K562 (cell line): ENCODE data around the gene LATS2. TPM values are rescaled to one million over a fixed set of nuclear protein-coding genes. Genes with fewer than 3 reads are reported as not detected.

Experiments used
- ATAC-seq: fragments of 200-7000 bp; cut with Tn5 transposase; 3 replicates; pipeline ENCODE4 v1.9.1; 2020; ENCODE audit warnings: moderate library complexity
- BruUV-seq: library from RNA; stranded (reverse); fragments of 400-500 nt; replicated peaks from 2 replicates; lab custom pipeline; 2021; lab: Mats Ljungman, UMichigan
- CTCF ChIA-PET: fragments of 300-600 bp; formaldehyde crosslinking; extraction: SDS; loops from one replicate; lab custom pipeline; 2021; ENCODE audit warnings: low intra/inter-chr PET ratio; lab: Yijun Ruan, JAX
- POLR2A ChIA-PET: fragments of 300-600, 350-650 bp; sonication (Branson Sonifier 250); formaldehyde crosslinking; extraction: SDS; loops from one replicate; lab custom pipeline; 2021; ENCODE audit warnings: antibody characterized with exemption, inconsistent platforms; lab: Yijun Ruan, JAX
- DNase-seq, 4 experiments: peaks; one replicate each; pipeline versions ENCODE4 v3.0.0 to v3.0.0-alpha.2; 2011 to 2018; ENCODE audit warnings: low spot score in 3 of 4, mixed read lengths in 3 of 4; ENCODE audit errors: extremely low read depth in 1 of 4
- FAIRE-seq: peaks from 2 replicates; lab custom pipeline; 2011; peaks lifted over from hg19 to GRCh38; lab: Jason Lieb, UNC
- H2AFZ ChIP-seq: 2 replicates; pipeline ENCODE4 v1.6.0; 2011; ENCODE audit warnings: low read depth, low read length, control low read depth, inconsistent platforms
- H3K27ac ChIP-seq: fragments of 200-600 bp; 3 replicates; pipeline ENCODE4 v1.8.0; 2011; ENCODE audit warnings: low read depth, mild to moderate bottlenecking, control low read depth, inconsistent platforms, low read length, moderate library complexity, mixed read lengths; ENCODE audit errors: extremely low read depth
- H3K27me3 ChIP-seq, 2 experiments: fragments of 300-600 bp in 1 of 2; 2 replicates in 1 of 2; 3 replicates in 1 of 2; pipeline versions ENCODE4 v1.6.0 to v1.8.0; 2011; ENCODE audit warnings: inconsistent platforms in 2 of 2, low read length in 2 of 2, mild to moderate bottlenecking in 1 of 2, mixed read lengths in 1 of 2, moderate library complexity in 1 of 2; ENCODE audit not compliant: control insufficient read depth in 2 of 2, insufficient read depth in 2 of 2
- H3K36me3 ChIP-seq: fragments of 300-600 bp; 3 replicates; pipeline ENCODE4 v1.8.0; 2011; ENCODE audit warnings: mild to moderate bottlenecking, low read length, inconsistent platforms; ENCODE audit not compliant: control insufficient read depth, insufficient read depth
- H3K4me1 ChIP-seq, 2 experiments: fragments of 200-600 bp in 1 of 2; replicated peaks in 1 of 2; 2 replicates in 1 of 2; 3 replicates in 1 of 2; pipeline versions ENCODE4 v1.5.1 to v1.8.0; 2011; ENCODE audit warnings: inconsistent platforms in 2 of 2, low read length in 2 of 2, mild to moderate bottlenecking in 1 of 2, mixed read lengths in 1 of 2, moderate library complexity in 1 of 2; ENCODE audit not compliant: control insufficient read depth in 2 of 2, insufficient read depth in 2 of 2
- H3K4me2 ChIP-seq: 2 replicates; pipeline ENCODE4 v1.6.1; 2011; ENCODE audit warnings: low read length, control low read depth, inconsistent platforms, mixed read lengths; ENCODE audit not compliant: insufficient read depth
- H3K4me3 ChIP-seq: fragments of 200-600 bp; sonication (generic), shearing (Covaris generic); 2 replicates; pipeline ENCODE4 v1.5.1; 2016; ENCODE audit warnings: control low read depth, inconsistent platforms
- H3K79me2 ChIP-seq: fragments of 200-600 bp; 3 replicates; pipeline ENCODE4 v1.8.0; 2011; ENCODE audit warnings: low read length, inconsistent platforms; ENCODE audit not compliant: control insufficient read depth, insufficient read depth
- H3K9ac ChIP-seq, 2 experiments: 2 replicates each; pipeline versions ENCODE4 v1.6.0 to v1.6.1; 2011; ENCODE audit warnings: low read depth in 2 of 2, low read length in 2 of 2, control low read depth in 1 of 2, inconsistent platforms in 1 of 2, mild to moderate bottlenecking in 1 of 2, mixed read lengths in 1 of 2; ENCODE audit not compliant: insufficient read depth in 1 of 2
- H3K9me1 ChIP-seq: one replicate; pipeline ENCODE4 v1.6.0; 2011; ENCODE audit warnings: inconsistent platforms, mild to moderate bottlenecking, low read length, moderate library complexity; ENCODE audit not compliant: control insufficient read depth, insufficient read depth
- H3K9me3 ChIP-seq: replicated peaks from 2 replicates; pipeline ENCODE4 v1.5.1; 2011; ENCODE audit warnings: low read depth, low read length, inconsistent platforms; ENCODE audit not compliant: control insufficient read depth, insufficient read depth
- H4K20me1 ChIP-seq: replicated peaks from 2 replicates; pipeline ENCODE4 v1.6.1; 2011; ENCODE audit warnings: low read length, inconsistent platforms, mixed read lengths; ENCODE audit not compliant: control insufficient read depth, insufficient read depth
- BRD9 ChIP-seq: fragments of 450-650 bp; IDR thresholded peaks from 2 replicates; pipeline ENCODE4 v1.6.1; 2018; ENCODE audit warnings: low read depth; ENCODE audit not compliant: partially characterized antibody
- CHD4 ChIP-seq: fragments of 200-600 bp; sonication (generic); IDR thresholded peaks from 3 replicates; pipeline ENCODE4 v1.6.1; 2012; ENCODE audit warnings: low read depth, mild to moderate bottlenecking, mixed read lengths, low read length, inconsistent platforms; ENCODE audit not compliant: insufficient read depth, insufficient replicate concordance, poor library complexity, severe bottlenecking
- ELK1 ChIP-seq: sonication (generic); formaldehyde crosslinking; IDR thresholded peaks from 2 replicates; pipeline ENCODE4 v1.8.1; 2022; ENCODE audit warnings: missing genetic modification reagents
- FOXJ3 ChIP-seq: sonication (generic); formaldehyde crosslinking; IDR thresholded peaks from 2 replicates; pipeline ENCODE4 v1.4.0; 2020; ENCODE audit warnings: mild to moderate bottlenecking, missing genetic modification reagents
- HNRNPLL ChIP-seq: fragments of 200-400 bp; formaldehyde crosslinking; IDR thresholded peaks from 2 replicates; pipeline ENCODE4 v1.6.1; 2017; ENCODE audit warnings: low read length, low read depth, mild to moderate bottlenecking; ENCODE audit not compliant: poor library complexity, severe bottlenecking
- NR4A1 ChIP-seq, 2 experiments: fragments of 250-450 bp in 1 of 2; fragments of 450-650 bp in 1 of 2; sonication (Bioruptor Pico) in 1 of 2; IDR thresholded peaks; 2 replicates each; pipeline versions ENCODE4 v1.4.0 to v1.6.1; 2016 to 2020; ENCODE audit warnings: mild to moderate bottlenecking in 2 of 2, missing compliant biosample characterization in 1 of 2, missing genetic modification characterization in 1 of 2, moderate library complexity in 1 of 2
- SIN3B ChIP-seq: fragments of 450-650 bp; IDR thresholded peaks from 2 replicates; pipeline ENCODE4 v1.6.1; 2017; ENCODE audit warnings: low read depth, mild to moderate bottlenecking, moderate library complexity
- SMAD4 ChIP-seq: fragments of 250-450 bp; sonication (Bioruptor Pico); conservative IDR thresholded peaks from 2 replicates; pipeline ENCODE4 v1.8.0; 2021; ENCODE audit warnings: inconsistent platforms, mild to moderate bottlenecking, moderate library complexity
- TRIM25 ChIP-seq: fragments of 450-650 bp; IDR thresholded peaks from 2 replicates; pipeline ENCODE4 v1.7.0; 2016; ENCODE audit warnings: borderline replicate concordance
- ZNF224 ChIP-seq: sonication (generic); formaldehyde crosslinking; IDR thresholded peaks from 2 replicates; pipeline ENCODE4 v1.8.0; 2022; ENCODE audit warnings: mild to moderate bottlenecking, missing genetic modification reagents
- ZNF431 ChIP-seq: sonication (generic); formaldehyde crosslinking; IDR thresholded peaks from 2 replicates; pipeline ENCODE4 v1.8.0; 2022; ENCODE audit warnings: mild to moderate bottlenecking, missing genetic modification reagents
- WGBS: fragments of 100-300 bp; shearing (Covaris generic); methylation state at CpG from one replicate; pipeline ENCODE4 v1.1.6; 2016; ENCODE audit warnings: low coverage, mixed read lengths; ENCODE audit not compliant: insufficient coverage; ENCODE audit errors: missing lambda C conversion rate; 5-methylcytosine and 5-hydroxymethylcytosine counted together
- in situ Hi-C: fragments of 300-500 bp; cut with MboI; formaldehyde crosslinking; loops from 4 replicates; pipeline ENCODE4 v1.15.0; 2018; ENCODE audit warnings: inconsistent platforms, mixed read lengths
- intact Hi-C: fragments of 100-400 bp; cut with micrococcal nuclease; formaldehyde crosslinking; loops from 2 replicates; pipeline ENCODE4 v1.14.2; 2022
- polyA plus RNA-seq, 8 experiments: library from polyadenylated mRNA; depleted of rRNA in 4 of 8; stranded (reverse) in 5 of 8; unstranded in 3 of 8; fragments of >200 nt; fragmentation: Nextera tagmentation in 2 of 8; fragmentation: Illumina TruSeq in 1 of 8; extraction: Ambion mirVana in 2 of 8; extraction: Trizol in 1 of 8; gene quantifications; 2 replicates each; pipeline versions ENCODE4 v1.2.1 to v1.2.3, GENCODE V29; 2011 to 2014; ENCODE audit warnings: inconsistent platforms in 1 of 8, missing spikeins in 1 of 8
- total RNA-seq, 7 experiments: library from RNA; depleted of rRNA in 6 of 7; stranded (reverse); fragments of >200 nt in 6 of 7; fragmentation: Illumina TruSeq in 2 of 7; extraction: Trizol in 2 of 7; gene quantifications; 2 replicates each; pipeline versions ENCODE4 v1.2.1 to v1.2.3, GENCODE V29; 2011 to 2021; ENCODE audit warnings: low replicate concordance in 1 of 7
- TF ChIP-seq, protein P1 (sequence below): sonication (generic); formaldehyde crosslinking; IDR thresholded peaks from 2 replicates; pipeline ENCODE4 v1.8.0; 2022; ENCODE audit warnings: missing genetic modification reagents, mild to moderate bottlenecking, borderline replicate concordance
- TF ChIP-seq, protein P2 (sequence below): fragments of 200-800 bp; sonication (Bioruptor generic); IDR thresholded peaks from 2 replicates; pipeline ENCODE4 v1.6.1; 2017; ENCODE audit warnings: missing genetic modification characterization, missing compliant biosample characterization

The LATS2 gene
- total and polyA plus RNA-seq, 9 of the 15 experiments (the other 6 are each of a cell fraction or from before 2014, with no cell fraction given), result 0.18 to 3.7 (median 0.76) TPM

DNA sequence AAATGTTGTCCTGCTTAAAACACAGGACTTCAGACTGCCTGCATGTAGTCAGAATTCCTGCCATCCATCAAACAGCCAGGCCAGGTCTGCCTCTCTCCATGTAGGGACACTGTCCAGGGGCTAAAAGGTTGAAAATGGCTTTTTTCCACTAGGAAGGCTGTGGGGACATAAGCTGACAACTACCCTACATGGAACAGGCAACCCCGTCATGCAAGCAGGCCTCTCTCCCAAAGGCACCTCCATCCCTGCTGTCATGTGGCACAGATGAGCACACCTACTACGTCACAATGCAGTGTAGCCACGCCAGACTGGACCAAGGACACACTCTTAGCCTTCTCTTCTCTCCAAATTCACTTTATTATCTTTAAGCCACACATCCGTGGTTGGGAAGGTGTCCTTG lies 40.8 kb downstream of the LATS2 start (continued):
- TF ChIP-seq, protein P1, sequence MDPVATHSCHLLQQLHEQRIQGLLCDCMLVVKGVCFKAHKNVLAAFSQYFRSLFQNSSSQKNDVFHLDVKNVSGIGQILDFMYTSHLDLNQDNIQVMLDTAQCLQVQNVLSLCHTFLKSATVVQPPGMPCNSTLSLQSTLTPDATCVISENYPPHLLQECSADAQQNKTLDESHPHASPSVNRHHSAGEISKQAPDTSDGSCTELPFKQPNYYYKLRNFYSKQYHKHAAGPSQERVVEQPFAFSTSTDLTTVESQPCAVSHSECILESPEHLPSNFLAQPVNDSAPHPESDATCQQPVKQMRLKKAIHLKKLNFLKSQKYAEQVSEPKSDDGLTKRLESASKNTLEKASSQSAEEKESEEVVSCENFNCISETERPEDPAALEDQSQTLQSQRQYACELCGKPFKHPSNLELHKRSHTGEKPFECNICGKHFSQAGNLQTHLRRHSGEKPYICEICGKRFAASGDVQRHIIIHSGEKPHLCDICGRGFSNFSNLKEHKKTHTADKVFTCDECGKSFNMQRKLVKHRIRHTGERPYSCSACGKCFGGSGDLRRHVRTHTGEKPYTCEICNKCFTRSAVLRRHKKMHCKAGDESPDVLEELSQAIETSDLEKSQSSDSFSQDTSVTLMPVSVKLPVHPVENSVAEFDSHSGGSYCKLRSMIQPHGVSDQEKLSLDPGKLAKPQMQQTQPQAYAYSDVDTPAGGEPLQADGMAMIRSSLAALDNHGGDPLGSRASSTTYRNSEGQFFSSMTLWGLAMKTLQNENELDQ, result no peak
- TF ChIP-seq, all 486 proteins: peak for 0

DNA sequence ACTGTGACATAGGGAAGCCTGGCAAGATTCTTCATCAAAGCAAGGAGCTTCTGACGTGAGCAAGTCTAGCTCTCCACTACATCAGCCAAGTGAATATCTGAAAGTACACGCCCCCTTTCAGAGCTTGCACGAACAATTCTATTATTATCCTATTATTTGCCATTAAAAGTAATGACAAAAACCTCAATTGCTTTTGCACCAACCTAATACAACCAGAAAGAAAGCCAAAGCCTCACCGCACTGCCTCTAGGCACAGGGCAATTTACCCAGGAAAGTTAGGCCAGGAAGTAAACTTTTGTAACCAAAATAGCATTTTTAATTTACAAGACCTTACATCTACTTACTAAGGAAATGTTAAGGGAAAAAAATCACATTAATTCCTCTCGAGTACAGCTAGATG lies 41.2 kb downstream of the LATS2 start:
- CTCF ChIA-PET, result no interaction called here
- no peaks in the 10 kb centered on the region for H3K79me2 ChIP-seq
- in situ Hi-C loops, result no loop called here
- TF ChIP-seq CHD4, result no peak
- TF ChIP-seq FOXJ3, result no peak
- TF ChIP-seq SIN3B, result no peak
- TF ChIP-seq NR4A1 (CRISPR knock-in tag; IDR thresholded peaks at IDR 0.05), result no peak
- no peak for TF ChIP-seq NR4A1 (tag; IDR thresholded peaks at IDR 0.05)
- no peak for TF ChIP-seq ZNF224
- no peak for TF ChIP-seq BRD9
- TF ChIP-seq, protein P2, sequence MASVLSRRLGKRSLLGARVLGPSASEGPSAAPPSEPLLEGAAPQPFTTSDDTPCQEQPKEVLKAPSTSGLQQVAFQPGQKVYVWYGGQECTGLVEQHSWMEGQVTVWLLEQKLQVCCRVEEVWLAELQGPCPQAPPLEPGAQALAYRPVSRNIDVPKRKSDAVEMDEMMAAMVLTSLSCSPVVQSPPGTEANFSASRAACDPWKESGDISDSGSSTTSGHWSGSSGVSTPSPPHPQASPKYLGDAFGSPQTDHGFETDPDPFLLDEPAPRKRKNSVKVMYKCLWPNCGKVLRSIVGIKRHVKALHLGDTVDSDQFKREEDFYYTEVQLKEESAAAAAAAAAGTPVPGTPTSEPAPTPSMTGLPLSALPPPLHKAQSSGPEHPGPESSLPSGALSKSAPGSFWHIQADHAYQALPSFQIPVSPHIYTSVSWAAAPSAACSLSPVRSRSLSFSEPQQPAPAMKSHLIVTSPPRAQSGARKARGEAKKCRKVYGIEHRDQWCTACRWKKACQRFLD (CRISPR knock-in tag), result no peak
- TF ChIP-seq HNRNPLL, result no peak
- TF ChIP-seq ZNF431, result no peak
- TF ChIP-seq ELK1 (CRISPR knock-in tag), result no peak
- no peak for TF ChIP-seq TRIM25
- TF ChIP-seq SMAD4, result no peak

More for the DNA sequence above, 41.2 kb downstream of the LATS2 start:
- 17% methylated on average over 5 of the region's 5 CpGs for WGBS
- POLR2A ChIA-PET, result interaction anchor here (1.3 kb wide), 1 partner anchor 14 kb away, joined by 3 read pairs; no protein-coding TSS in a partner anchor
- H3K9me3 ChIP-seq, result no peaks in the 10 kb centered on the region; the same call in 1 of the 2 replicates
- H4K20me1 ChIP-seq, result no peaks in the 10 kb centered on the region
- no TSS peak for BruUV-seq
- no peak overlapping the region for H3K9ac ChIP-seq
- no peaks in the 10 kb centered on the region for H3K36me3 ChIP-seq
- no peak for DNase-seq
- peaks cover 0 to 6% of the 10 kb centered on the region in 2 experiments; a peak in 2 of 5 replicates for H3K4me1 ChIP-seq
- no peak overlapping the region for H3K27ac ChIP-seq
- no peak for ATAC-seq
- no peaks in the 10 kb centered on the region for H3K9me1 ChIP-seq
- no peaks in the 10 kb centered on the region for H3K27me3 ChIP-seq
- no peak for FAIRE-seq
- no peak overlapping the region for H3K4me2 ChIP-seq
- H3K4me3 ChIP-seq, result no peak overlapping the region
- intact Hi-C loops, result loop anchor here (10.0 kb wide), 2 partner anchors 75 to 165 kb away; no protein-coding TSS in a partner anchor
- no peak overlapping the region for H2AFZ ChIP-seq
